H1 (cell line): ENCODE data around the gene CPM. TPM values are rescaled to one million over a fixed set of nuclear protein-coding genes. Genes with fewer than 3 reads are reported as not detected.

Source experiments
- BCL11A ChIP-seq, 2 experiments: IDR thresholded peaks; one replicate each; pipeline ENCODE4 v1.6.1; 2011; ENCODE audit warnings: low read depth in 2 of 2, low read length in 2 of 2, mild to moderate bottlenecking in 2 of 2
- polyA plus RNA-seq, 7 experiments: library from polyadenylated mRNA; depleted of rRNA in 3 of 7; stranded (reverse) in 5 of 7; unstranded in 2 of 7; fragments of >200 nt in 5 of 7; fragments of 200-250 nt in 2 of 7; gene quantifications; 1 replicate in 5 of 7; 2 replicates in 1 of 7; 4 replicates in 1 of 7; pipeline versions ENCODE4 v1.2.1 to v1.2.3, GENCODE V29; 2011 to 2013; ENCODE audit warnings: missing spikeins in 2 of 7, mixed read lengths in 2 of 7
- total RNA-seq: library from RNA; stranded (reverse); fragmentation: NEBNext Ultra II Directional; extraction: Animal tissue kit (Norgen Biotek cat#: 25700); gene quantifications from 2 replicates; pipeline ENCODE4 v1.2.1, GENCODE V29; 2021

CPM gene
- total and polyA plus RNA-seq, 2 of the 8 experiments (the other 6 are each of a cell fraction or from before 2014, with no cell fraction given), result 0.33 to 3.1 TPM

DNA sequence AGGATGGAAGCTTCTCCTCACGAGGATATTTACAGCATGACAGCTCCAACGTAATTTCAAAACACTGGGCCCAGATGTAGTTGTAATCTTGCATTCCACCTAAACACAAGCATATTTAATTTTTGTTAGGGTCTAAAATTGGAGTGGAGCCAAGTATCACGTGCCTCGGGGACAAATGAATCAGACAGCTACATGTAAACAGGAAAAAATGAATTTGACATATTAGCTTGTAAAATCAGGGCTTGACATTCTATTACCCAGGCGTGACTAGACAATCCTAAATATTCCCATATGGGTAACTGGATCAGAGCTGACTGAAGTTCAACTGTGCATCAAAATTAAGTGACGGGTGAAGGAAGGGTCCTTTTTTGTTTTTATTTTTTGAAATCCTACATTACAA lies 66.0 kb downstream of the CPM start (continued):
- no peak for TF ChIP-seq BCL11A (IDR thresholded peaks at IDR 0.05; ENCODE audit: low read depth in 2 of 2, low read length in 2 of 2)
